GM19193 (cell line): ENCODE data around the gene LRMDA.

Experiments used
- POLR2A ChIP-seq: IDR thresholded peaks from 4 replicates; pipeline ENCODE4 v1.6.1; 2011; ENCODE audit not compliant: insufficient read depth, insufficient read length; ENCODE audit errors: extremely low read depth

Gene LRMDA

DNA sequence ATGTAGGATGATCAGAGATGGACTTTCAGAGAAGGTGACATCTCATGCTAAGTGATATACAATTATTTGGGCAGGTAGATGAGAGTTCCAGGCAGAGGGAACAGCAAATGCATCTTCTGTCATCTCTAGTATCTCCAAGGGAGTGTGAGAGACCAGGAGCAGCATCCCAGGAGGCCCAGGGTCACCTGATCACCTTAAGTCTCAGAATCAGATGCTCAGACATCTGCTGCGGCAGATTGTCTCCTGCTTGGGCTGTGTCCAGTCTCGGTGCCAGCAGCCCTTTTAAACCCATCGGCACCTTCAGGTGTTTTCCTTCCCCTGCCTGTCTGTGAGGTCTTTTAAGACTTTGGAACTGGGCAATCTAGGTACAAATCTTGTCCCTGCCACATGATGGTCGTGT lies 690.6 kb downstream of the LRMDA start:
- TF ChIP-seq POLR2A: no peak

DNA sequence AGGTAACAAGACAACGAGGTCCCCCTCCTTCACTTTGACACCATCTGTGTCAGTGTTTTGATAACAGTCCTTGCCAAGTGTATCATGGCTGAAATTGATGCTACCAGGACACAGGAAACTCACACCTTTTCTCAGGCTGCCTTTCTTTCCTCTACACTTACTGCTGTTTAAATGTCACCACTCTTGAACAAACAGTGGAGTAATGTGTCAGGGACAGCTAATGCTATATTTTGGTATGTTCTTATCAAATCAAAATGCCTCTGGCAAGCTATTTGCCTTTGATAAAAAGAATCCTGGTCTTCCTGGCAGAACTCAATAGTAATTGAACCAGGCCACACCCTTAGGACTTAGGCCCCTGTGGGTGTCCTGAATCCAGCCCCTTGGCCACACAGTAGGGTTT lies 692.9 kb downstream of the LRMDA start:
- no peak for TF ChIP-seq POLR2A

DNA sequence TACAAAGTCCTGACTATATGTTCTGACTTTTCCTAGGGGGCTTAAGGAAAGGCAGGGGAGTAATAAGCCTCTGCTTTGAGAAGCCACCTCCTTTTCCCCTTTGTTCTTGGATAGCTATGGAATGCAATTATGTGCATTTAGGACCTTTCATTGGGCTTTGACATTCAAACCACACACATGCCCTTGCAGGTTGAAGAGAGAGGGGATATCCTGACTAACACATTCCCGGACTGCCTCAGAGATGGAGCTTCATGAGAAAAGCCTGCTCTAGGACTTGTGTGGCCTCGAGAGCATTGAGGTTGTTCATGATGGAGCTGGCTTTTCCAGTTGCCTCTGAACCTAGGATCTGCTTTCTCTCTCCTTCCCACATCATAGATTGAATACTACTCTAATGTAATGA lies 694.5 kb downstream of the LRMDA start:
- TF ChIP-seq POLR2A: no peak

DNA sequence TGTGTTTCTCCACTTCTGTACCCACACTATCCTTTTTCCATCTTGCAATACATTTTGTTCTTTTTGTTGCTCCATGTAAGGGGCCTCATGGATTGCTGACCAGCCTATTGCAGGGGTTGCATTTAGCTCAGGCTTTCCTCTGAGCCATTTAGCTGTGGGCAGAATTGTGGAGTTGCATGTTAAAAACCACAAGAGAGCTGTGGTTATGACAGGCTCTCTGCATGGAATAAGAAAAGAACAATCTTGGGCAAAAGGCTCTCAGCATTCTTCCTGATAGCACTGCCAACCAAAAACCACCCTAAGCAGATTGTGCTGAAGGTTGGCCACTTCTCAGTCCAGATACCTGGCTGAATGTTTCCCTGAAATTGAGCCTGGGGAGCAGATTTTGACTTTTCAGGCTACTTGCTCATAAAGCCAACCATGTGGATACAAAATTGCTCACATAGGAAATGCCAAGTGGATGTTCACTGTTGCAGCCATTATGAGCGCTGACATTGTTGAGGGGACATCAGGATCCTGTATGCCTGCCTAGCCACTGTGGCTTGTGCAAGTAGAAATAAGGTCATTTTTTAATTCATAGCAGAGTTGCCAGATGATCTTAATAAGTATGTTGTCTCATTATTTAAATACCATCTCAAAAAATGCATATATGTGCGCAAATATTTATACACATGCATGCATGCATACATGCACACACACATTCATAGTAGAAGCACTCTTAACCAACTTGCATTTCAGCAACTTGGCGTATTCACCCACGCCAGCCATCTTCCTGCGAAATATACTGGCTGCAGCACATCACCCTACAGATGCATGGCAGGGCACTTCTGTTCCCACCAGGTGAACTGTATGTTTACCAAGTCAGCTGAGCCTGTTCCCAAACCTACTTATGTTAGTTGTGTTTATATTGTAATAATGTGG lies 695.4 kb downstream of the LRMDA start:
- TF ChIP-seq POLR2A: no peak

DNA sequence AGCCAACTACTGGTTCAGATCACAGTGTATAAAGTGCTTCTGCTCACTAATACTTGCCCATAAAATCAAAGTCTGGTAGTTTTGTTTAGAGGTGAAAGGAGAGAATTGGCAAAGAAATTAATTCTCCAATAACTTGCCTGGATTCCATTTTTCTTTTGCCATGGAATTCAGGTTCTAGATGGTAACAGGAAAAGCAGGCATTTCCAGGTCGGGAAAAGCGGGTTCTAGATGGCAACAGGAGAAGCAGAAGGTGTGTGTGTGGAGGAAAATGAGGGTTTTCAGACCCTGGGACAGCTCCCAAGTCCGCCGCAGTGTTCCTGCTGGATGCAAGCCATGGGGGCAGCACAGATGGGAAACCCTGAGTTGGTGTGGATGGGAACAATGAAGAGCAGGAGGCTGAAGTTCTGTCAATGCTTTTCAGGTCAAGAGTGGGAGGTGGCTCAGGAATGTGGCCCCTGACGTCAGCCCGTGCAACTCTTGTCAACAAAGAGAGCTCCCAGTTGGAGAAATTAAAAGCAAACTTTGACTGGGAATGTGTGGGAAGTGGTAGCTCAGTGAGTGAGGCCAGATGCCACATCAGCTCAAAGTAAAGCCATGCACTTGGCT lies 696.7 kb downstream of the LRMDA start:
- no peak for TF ChIP-seq POLR2A

DNA sequence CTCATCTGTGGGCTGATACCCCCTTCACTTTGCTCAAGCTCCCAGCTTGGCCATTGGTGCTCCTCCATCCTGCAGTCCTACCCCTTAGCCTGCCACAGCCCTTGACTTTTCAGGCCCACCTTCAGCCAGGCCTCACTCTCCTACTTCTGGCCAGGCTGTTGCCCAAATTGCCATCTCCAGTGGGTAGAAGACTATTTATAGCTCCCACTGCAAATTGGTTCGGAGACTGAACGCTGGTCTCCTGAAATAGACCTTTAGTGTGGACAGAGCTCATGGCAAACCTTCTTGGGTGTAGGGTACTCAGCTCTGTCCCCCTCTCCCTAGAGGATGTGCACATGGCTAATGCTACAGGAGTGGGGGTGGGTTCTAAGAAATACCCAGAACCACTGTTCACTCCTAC lies 697.8 kb downstream of the LRMDA start:
- TF ChIP-seq POLR2A: no peak

DNA sequence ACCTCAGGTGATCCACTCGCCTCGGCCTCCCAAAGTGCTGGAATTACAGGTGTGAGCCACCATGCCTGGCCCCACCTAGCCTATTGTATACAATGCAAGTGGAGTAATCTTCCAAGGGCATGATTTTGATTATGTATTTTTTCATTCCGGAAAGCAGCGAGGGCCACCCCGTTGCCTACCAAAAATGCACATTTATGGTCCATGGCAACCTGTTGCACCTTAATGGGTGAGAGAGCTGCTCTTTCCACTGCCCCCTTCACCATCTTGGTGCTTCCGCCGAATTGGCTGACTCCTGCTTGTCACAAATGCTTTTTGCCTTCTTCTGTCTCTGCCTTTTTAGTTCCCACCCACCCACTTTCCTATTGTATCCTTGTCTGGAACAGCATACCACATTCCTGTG lies 699.5 kb downstream of the LRMDA start:
- TF ChIP-seq POLR2A: no peak

DNA sequence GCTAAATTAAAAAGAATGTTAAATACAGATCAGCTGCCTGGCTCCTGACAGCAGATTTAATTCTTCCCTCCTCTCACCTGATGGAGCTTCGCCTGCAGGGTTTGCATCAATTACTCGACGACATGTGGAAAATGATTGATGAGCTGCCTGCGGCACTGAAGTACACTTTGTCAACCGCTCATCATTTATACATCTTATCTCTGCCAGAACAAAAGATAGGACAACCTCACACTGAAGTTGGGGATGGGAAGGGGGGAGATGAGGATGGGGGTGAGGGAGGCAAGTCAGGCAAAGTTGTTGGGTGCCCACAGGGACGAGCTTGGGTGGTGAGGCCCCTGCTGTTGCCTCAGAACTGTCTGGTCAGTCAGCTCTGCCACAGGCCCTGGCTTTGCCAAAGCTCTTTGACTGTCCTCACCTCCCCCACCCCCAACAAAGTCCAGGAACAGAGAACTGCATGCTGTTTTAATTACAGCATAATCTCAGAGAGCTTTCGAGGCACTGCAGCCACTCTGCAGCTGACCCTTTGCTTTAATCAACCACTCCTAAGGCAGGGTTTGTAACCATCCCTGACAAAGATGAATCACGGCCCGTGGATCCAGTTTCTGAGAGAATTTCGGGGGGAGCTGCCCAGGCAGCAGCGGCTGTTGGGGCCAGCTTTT lies 702.3 kb downstream of the LRMDA start:
- no peak for TF ChIP-seq POLR2A

DNA sequence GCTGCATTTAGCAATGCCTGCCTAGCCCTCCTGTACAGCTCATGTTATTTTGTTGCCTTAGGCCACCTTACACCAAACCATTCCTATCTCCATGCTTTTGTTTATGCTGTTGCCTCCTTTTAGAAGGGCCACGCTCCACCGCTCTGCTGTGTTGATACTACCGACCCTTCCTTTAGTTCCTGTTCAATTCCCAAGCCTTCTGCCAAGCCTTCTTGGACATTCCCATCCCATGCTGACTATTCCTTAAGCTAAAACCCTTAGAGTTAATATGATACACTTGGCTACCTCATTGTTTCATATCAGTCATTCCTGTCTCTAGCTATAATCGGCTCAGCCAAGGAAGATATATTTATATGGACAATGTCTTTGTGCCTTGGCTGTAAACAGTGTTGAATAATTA lies 705.5 kb downstream of the LRMDA start:
- TF ChIP-seq POLR2A: no peak

DNA sequence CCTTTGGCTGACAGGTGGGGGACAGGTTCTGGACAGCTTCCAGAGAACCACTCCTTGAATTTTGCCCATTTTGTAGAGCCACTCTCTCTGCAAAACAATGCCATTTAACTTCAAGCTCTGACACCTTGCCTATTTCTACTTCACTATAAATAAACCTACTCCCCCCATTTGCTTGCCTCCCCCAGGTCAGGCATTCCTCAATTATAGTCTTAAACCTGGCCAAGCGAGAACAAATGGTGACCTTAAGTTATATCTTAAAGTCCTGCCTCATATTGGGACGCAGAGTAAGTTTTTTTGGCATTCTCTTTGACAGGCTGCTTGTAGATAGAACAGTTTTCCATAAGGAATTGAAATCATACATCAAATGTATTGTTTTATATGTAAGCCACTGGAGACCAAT lies 706.9 kb downstream of the LRMDA start:
- TF ChIP-seq POLR2A: no peak

DNA sequence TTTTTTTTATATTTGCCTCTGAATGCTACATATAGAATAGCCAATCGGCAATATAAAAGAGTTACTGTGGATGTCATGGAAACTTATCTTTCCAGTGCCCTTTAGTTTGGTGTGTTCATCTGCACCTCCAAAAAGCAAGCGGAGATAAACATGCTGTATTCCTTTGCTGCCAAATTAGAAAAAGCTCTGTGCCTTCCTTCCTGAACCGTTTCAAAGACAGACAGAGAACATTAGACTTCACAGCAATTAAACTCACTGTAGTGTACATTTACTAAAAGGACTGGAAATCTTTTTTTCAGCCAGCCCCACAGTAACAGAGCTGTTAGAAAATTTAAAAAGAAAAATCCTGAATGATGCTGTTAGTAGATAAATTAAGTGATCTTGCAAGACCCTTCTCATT lies 707.5 kb downstream of the LRMDA start:
- no peak for TF ChIP-seq POLR2A

DNA sequence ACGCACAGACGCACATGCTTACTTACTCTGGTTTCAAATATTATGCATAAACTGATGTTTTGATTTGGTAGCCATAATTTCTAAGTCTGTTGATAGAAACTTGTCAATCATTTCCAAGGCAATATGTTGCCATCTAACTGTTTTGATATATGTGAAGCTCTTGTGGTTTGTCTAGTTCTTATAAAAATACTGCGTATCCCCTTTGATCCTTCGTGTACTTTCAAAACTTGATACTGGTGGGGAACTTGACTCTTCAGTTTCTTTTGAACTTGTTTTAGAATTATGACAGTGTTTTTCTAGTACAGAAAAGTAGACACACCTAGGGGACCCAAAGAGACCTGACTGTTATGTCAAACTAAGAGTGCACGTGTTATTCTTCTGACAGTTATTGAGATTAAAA lies 708.0 kb downstream of the LRMDA start:
- no peak for TF ChIP-seq POLR2A

DNA sequence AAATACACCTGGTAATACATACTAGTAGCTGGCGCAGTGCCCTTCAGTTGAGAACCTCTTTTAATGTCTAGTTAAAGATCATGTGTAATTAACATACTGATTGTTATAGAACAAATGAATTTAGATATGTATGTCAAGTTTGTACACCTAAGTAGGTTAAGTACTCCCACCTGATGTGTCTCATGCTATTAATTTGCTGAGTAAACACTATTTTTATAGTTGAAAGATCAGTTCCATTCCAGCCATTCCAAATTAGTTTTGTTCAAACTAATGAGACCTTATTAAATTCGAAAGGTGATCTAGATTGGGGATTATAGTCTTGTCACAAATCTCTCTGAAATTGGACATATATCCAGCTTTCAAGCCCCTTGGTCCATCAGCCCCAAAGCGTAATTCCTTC lies 710.0 kb downstream of the LRMDA start:
- TF ChIP-seq POLR2A: no peak

DNA sequence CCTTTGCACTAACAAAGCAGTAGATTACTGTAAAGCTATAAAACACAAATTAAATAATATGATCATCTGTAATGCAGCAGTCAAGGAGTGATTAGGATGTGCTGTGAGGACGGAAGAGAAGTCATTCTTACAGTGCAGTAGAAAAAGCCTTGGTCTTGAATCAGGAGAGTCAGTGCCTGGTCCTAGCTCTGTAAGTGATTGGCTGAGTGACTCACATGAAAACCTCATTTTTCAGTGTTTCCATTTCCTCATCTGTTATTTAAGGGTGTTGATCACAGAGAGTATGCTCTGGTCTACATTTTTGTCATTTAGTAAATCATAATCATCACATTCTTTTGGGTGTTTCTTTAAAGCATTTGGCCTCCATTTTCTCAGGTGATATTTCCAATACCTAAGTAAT lies 717.8 kb downstream of the LRMDA start:
- TF ChIP-seq POLR2A: no peak

DNA sequence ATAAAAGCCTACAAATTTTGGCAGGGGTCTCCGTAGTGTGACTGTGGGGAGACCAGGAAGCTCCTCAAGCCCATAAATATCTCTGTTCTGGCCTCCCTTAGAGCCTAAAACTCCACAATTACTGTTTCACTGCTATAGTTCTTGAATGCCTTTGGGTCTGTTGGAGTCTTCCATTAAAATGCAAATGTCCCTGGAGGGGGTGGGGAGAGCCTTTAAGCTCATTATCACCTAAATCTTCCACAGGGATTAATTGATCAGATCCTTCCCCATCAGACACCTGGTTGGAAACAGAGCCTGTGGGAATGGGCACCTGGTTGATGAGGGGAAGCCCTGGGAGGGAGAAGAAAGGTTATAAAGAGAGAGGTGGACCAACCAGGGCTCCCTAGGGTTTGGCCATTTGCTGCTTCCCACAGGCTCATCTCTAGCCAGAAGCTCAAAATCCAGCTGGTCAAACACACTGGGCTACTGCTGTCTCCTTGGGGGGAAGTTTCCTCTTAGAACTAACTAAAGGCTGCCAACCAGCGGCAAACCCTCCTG lies 718.2 kb downstream of the LRMDA start:
- no peak for TF ChIP-seq POLR2A

DNA sequence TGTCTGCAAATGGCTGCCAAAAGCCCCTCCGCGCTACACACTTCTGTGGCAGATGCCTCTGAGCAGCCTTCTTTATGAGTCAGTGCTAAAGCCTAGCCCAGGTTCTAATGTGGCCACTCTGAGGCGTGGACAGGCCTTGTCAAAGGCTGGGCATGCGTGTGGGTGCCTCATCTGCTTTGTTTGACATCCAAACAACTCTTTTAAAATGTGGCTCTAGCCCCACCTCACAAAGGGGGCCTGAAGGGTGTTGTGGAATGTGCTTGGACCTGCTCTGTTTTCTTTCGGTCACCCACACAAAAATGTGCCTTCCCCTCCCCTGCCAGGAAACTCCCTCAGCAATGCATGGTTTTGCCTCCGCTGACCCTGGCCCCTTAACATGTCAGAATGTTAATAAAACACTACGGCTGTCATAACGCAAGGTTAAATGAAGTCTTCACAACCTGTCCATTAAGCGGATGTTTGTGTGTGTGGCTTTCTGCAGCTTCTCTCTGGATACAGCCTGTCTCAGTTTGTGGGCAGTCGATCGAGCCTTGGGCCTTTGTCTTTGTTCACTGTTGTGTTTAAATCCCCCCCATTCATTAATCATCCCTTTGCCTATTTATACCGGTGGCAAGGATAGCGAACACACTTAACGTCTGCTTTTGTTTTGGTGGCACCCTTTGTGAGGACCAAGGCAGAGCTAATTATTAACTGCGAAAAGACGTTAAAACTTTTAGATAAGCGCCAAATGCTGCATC lies 718.9 kb downstream of the LRMDA start:
- TF ChIP-seq POLR2A: no peak

DNA sequence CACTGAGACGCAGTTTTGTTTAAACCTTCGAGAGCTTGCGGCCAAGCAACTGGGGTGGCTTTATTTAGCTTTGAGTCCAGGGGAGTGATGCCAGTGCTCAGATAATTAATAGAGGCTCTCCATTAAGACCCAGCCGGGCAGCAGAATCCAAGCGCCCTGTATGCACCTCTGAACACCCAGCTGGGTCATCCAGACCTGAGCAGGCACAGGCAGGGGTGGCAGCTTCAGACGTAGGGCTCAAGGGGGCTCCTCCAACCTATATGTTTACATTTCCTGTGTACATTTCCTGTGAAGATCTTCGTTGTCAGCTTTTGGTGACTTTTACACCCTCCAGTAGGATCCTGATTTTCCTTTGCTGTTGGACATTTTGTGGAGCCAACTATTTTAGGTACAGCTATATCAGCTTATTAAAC lies 719.5 kb downstream of the LRMDA start:
- no peak for TF ChIP-seq POLR2A
